Measurements from ENCODE around the gene NLK. TPM values are rescaled to one million over a fixed set of nuclear protein-coding genes. Genes with fewer than 3 reads are reported as not detected.

The NLK gene
- total RNA-seq, 1 experiment from 2014 or later: 31.8 TPM

DNA sequence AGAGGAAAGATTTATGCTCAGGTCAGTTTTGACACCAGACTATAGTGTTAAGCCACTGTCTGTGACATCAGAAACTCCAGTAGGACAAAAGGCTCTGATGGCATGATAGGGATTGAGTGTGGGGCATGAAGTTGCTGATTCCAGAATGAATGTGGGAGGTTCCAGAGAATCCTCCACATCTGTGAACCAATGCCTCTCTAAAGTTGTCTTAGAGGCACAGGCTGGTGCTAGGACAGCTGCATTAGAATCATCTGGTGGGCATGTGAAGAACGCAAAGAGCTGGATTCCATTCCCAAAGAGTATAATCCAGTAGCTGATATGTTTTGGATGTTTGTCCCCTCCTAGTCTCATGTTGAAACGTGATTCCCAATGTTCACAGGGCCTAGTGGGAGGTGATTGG lies 32.1 kb upstream of the NLK start:
- no peaks in the 10 kb centered on the region for H3K4me1 Mint-ChIP-seq
- Histone ChIP-seq H2BK120ac (ENCODE audit: low read depth, low read length, poor library complexity, severe bottlenecking) (no peak overlapping the region), H3K79me2 (ENCODE audit: insufficient read depth, low read length) (no peaks in the 10 kb centered on the region), H3K4me1 (ENCODE audit: insufficient read depth, low read length) (0 out of 2 replicates have a peak, but pooled peaks cover 2% of the 10 kb centered on the region), H4K5ac (ENCODE audit: insufficient read length, low read depth, low read length) (no peak overlapping the region), H3K14ac (ENCODE audit: insufficient read depth, low read length) (no peak overlapping the region), H2AFZ (ENCODE audit: low read length) (no peak overlapping the region), H2BK20ac (ENCODE audit: low read depth, low read length, poor library complexity, severe bottlenecking) (no peak overlapping the region), H3K27me3 (ENCODE audit: insufficient read depth, low read length) (no peaks in the 10 kb centered on the region), H3K4me2 (ENCODE audit: insufficient read depth, insufficient read length, low read length) (no peak overlapping the region), H3K18ac (ENCODE audit: insufficient read length, low read depth, low read length) (no peak overlapping the region), H2AK5ac (ENCODE audit: insufficient read length, low read length) (no peak overlapping the region), H3K9ac (ENCODE audit: extremely low read depth, insufficient read length, low read length) (no peak overlapping the region), H2BK15ac (ENCODE audit: low read depth, low read length) (no peak overlapping the region), H3T11ph (ENCODE audit: low read length) (no peak overlapping the region), H3K27ac (ENCODE audit: insufficient read length, low read depth, low read length) (no peak overlapping the region), H3K56ac (ENCODE audit: insufficient read length, low read depth, low read length) (no peak overlapping the region), H3K9me3 (ENCODE audit: control insufficient read depth, low read depth, low read length) (no peaks in the 10 kb centered on the region), H4K91ac (ENCODE audit: insufficient read length, low read depth, low read length) (no peak overlapping the region), H2BK12ac (ENCODE audit: insufficient read length, low read depth, low read length) (no peak overlapping the region), H4K20me1 (ENCODE audit: control insufficient read depth, insufficient read depth, insufficient read length) (no peaks in the 10 kb centered on the region), H2BK5ac (ENCODE audit: insufficient read length, low read length) (no peak overlapping the region), H4K8ac (replicated peaks; ENCODE audit: insufficient read length, low read depth, low read length) (no peak overlapping the region), H3K4ac (ENCODE audit: low read depth, low read length) (no peak overlapping the region), H3K23ac (ENCODE audit: insufficient read length, low read depth, low read length) (no peak overlapping the region), H3K23me2 (ENCODE audit: insufficient read length, low read depth, low read length, poor library complexity, severe bottlenecking) (no peaks in the 10 kb centered on the region), H3K79me1 (ENCODE audit: insufficient read depth, low read depth, low read length, poor library complexity, severe bottlenecking) (no peaks in the 10 kb centered on the region)
- no peak overlapping the region for H3K4me3 Mint-ChIP-seq
- H3K9me3 Mint-ChIP-seq: no peaks in the 10 kb centered on the region; a peak in 1 of 5 replicates
- H3K27me3 Mint-ChIP-seq (ENCODE audit: low read depth): peaks cover 1% of the 10 kb centered on the region
- no peak overlapping the region for H3K27ac Mint-ChIP-seq
- H3K36me3 Mint-ChIP-seq (ENCODE audit: insufficient read depth in 1 of 3, low read depth in 3 of 3): no peaks in the 10 kb centered on the region
- no peak for TF ChIP-seq CTCF (conservative IDR thresholded peaks at IDR 0.05)
- no CpG with 5 or more reads among the region's 2 CpGs for WGBS (ENCODE audit: extremely low coverage, insufficient read length, low lambda C conversion rate)
- no peak for DNase-seq

Measured in H9 (cell line).